ENCODE measurements around the gene STX1A.

GRCh38 chr7:73705551-73705920, 13.9 kb downstream of the STX1A start:
- no peak for TF ChIP-seq ZNF548 (tag by site-specific recombination; IDR thresholded peaks at IDR 0.05)
- TF ChIP-seq ZNF112 (tag by site-specific recombination; IDR thresholded peaks at IDR 0.05): no peak
- TF ChIP-seq, protein P1, sequence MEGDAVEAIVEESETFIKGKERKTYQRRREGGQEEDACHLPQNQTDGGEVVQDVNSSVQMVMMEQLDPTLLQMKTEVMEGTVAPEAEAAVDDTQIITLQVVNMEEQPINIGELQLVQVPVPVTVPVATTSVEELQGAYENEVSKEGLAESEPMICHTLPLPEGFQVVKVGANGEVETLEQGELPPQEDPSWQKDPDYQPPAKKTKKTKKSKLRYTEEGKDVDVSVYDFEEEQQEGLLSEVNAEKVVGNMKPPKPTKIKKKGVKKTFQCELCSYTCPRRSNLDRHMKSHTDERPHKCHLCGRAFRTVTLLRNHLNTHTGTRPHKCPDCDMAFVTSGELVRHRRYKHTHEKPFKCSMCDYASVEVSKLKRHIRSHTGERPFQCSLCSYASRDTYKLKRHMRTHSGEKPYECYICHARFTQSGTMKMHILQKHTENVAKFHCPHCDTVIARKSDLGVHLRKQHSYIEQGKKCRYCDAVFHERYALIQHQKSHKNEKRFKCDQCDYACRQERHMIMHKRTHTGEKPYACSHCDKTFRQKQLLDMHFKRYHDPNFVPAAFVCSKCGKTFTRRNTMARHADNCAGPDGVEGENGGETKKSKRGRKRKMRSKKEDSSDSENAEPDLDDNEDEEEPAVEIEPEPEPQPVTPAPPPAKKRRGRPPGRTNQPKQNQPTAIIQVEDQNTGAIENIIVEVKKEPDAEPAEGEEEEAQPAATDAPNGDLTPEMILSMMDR (tag by site-specific recombination; IDR thresholded peaks at IDR 0.05): no peak
- no peak for TF ChIP-seq YY1 (tag by site-specific recombination; IDR thresholded peaks at IDR 0.05)
- TF ChIP-seq PATZ1 (tag by site-specific recombination; IDR thresholded peaks at IDR 0.05): no peak
- TF ChIP-seq, protein P2, sequence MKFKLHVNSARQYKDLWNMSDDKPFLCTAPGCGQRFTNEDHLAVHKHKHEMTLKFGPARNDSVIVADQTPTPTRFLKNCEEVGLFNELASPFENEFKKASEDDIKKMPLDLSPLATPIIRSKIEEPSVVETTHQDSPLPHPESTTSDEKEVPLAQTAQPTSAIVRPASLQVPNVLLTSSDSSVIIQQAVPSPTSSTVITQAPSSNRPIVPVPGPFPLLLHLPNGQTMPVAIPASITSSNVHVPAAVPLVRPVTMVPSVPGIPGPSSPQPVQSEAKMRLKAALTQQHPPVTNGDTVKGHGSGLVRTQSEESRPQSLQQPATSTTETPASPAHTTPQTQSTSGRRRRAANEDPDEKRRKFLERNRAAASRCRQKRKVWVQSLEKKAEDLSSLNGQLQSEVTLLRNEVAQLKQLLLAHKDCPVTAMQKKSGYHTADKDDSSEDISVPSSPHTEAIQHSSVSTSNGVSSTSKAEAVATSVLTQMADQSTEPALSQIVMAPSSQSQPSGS (tag by site-specific recombination; IDR thresholded peaks at IDR 0.05; ENCODE audit: low read depth): no peak
- TF ChIP-seq, protein P3, sequence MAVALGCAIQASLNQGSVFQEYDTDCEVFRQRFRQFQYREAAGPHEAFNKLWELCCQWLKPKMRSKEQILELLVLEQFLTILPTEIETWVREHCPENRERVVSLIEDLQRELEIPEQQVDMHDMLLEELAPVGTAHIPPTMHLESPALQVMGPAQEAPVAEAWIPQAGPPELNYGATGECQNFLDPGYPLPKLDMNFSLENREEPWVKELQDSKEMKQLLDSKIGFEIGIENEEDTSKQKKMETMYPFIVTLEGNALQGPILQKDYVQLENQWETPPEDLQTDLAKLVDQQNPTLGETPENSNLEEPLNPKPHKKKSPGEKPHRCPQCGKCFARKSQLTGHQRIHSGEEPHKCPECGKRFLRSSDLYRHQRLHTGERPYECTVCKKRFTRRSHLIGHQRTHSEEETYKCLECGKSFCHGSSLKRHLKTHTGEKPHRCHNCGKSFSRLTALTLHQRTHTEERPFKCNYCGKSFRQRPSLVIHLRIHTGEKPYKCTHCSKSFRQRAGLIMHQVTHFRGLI (tag by site-specific recombination; IDR thresholded peaks at IDR 0.05): no peak

Data from HEK293 (cell line).